Measurements from ENCODE around the gene SFXN2. TPM values are rescaled to one million over a fixed set of nuclear protein-coding genes. Genes with fewer than 3 reads are reported as not detected.
"Not testable (repeated sequence)": the region's sequence is repeated elsewhere in the genome, so short reads cannot be mapped to it uniquely, and the experiment has no call there.

SFXN2 gene
- total RNA-seq, 1 experiment from 2014 or later, result 10.2 TPM

DNA sequence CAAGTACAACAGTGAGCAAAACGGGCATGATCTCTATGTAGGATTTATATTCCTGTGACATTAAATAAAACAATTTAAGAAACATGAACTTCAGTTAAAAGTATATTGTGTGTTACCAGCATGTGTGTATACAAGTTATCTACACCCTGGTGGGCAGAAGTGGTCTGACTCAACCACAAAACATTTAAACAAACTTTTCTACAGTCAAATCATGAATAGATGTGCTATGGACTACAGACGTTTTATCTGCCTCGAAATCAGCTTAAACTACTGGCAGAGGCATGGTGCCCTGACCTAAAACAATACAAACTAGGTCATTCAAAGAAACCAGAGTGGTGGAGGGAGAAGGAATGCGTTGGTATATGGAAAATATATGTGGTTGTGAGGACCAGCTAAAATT is 3.8 kb upstream of the SFXN2 start:
- no peaks in the 10 kb centered on the region for H3K27me3 ChIP-seq (ENCODE audit: low read length)
- H3K4me3 ChIP-seq (ENCODE audit: low read length), result peak overlapping the region; percentile 48
- H3K9me3 ChIP-seq (ENCODE audit: low read length), result no peaks in the 10 kb centered on the region
- peaks cover 71% of the 10 kb centered on the region for H3K4me1 ChIP-seq (ENCODE audit: low read length)
- peaks cover 79% of the 10 kb centered on the region for H3K79me2 ChIP-seq (ENCODE audit: low read length)
- peak overlapping the region; percentile 90 for H3K4me2 ChIP-seq (ENCODE audit: low read depth, low read length, poor library complexity, severe bottlenecking)
- peak; percentile 65 for DNase-seq
- H3K27ac ChIP-seq (ENCODE audit: low read length), result peak overlapping the region; percentile 98
- H3K9me2 ChIP-seq (replicated peaks; ENCODE audit: insufficient read depth, low read length), result no peaks in the 10 kb centered on the region
- H2AFZ ChIP-seq (ENCODE audit: low read length), result peak overlapping the region; percentile 7; the same call in 1 of the 2 replicates
- H3K36me3 ChIP-seq (ENCODE audit: insufficient read depth, low read length), result no peaks in the 10 kb centered on the region
- peak overlapping the region; percentile 66 for H3K9ac ChIP-seq (ENCODE audit: low read length)
- no peaks in the 10 kb centered on the region for H4K20me1 ChIP-seq (ENCODE audit: insufficient read depth, low read depth, low read length)

DNA sequence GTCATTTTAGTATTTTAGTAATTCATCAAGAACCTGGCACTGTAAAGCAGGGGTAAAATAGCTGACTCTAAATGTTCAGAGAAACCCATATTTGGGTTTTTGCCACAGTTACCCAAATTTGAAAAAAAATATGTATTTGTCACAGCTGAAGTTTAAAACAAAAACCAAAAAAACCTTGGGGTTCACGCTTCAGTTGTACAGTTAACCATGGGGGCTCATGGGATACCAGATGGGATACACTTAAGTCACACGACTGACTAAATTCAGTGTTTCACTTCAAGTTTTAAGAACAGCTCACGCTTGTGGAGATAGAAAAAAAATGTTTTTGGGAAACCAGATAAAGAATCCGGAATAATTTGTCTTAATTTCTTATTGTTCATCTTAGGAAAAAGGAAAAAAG is 2.3 kb upstream of the SFXN2 start:
- H3K79me2 ChIP-seq (ENCODE audit: low read length), result peaks cover 79% of the 10 kb centered on the region
- H3K27ac ChIP-seq (ENCODE audit: low read length), result peak overlapping the region; percentile 98
- peak; percentile 84 for DNase-seq
- H3K4me2 ChIP-seq (ENCODE audit: low read depth, low read length, poor library complexity, severe bottlenecking), result peak overlapping the region; percentile 90
- peak overlapping the region; percentile 98 for H3K4me3 ChIP-seq (ENCODE audit: low read length)
- no peaks in the 10 kb centered on the region for H4K20me1 ChIP-seq (ENCODE audit: insufficient read depth, low read depth, low read length)
- peaks cover 4% of the 10 kb centered on the region; the same call in 1 of the 2 replicates for H3K36me3 ChIP-seq (ENCODE audit: insufficient read depth, low read length)
- no peaks in the 10 kb centered on the region for H3K27me3 ChIP-seq (ENCODE audit: low read length)
- no peaks in the 10 kb centered on the region for H3K9me2 ChIP-seq (replicated peaks; ENCODE audit: insufficient read depth, low read length)
- H3K9ac ChIP-seq (ENCODE audit: low read length), result peak overlapping the region; percentile 89
- peaks cover 68% of the 10 kb centered on the region for H3K4me1 ChIP-seq (ENCODE audit: low read length)
- H3K9me3 ChIP-seq (ENCODE audit: low read length), result no peaks in the 10 kb centered on the region
- 0 out of 2 replicates have a peak overlapping the region, but pooled peaks have one; percentile 13 for H2AFZ ChIP-seq (ENCODE audit: low read length)

DNA sequence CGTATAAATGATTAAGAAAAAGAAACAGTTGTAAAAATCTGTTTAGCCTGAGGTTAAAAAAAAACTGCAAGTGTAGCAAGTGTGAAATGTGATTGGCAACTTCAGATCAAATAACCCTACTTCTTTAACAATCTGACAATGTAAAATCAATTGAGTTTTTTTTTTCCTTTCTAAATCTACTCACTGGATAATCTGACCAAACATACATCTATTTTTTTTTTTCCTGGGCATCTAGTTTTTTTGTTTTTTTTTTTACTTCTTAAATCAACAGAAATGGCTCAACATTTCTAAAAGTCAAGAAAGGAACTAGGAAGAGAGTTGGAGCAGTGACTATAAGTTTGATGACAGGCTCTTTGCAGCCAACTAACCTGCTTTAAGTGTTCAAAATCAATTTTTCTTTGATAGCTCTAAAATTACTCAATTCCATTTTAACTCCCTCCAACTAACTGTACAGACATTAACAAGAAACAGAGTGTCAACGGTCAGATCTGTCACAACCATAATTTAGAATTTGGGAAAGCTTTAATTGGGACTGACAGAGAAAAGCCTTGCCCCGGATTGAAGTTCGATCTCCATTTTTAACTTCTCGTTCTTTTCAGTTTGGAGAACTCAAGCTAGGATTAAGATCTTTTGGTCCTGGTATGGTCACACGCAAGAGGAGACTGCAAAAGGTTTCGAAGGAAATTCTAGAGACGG is 1.4 kb upstream of the SFXN2 start:
- no peaks in the 10 kb centered on the region for H3K9me2 ChIP-seq (replicated peaks; ENCODE audit: insufficient read depth, low read length)
- peak overlapping the region; percentile 98 for H3K27ac ChIP-seq (ENCODE audit: low read length)
- H3K9me3 ChIP-seq (ENCODE audit: low read length), result no peaks in the 10 kb centered on the region
- H3K4me3 ChIP-seq (ENCODE audit: low read length), result peak overlapping the region; percentile 98
- DNase-seq, result peak; percentile 68
- peaks cover 68% of the 10 kb centered on the region for H3K4me1 ChIP-seq (ENCODE audit: low read length)
- peaks cover 10% of the 10 kb centered on the region for H3K36me3 ChIP-seq (ENCODE audit: insufficient read depth, low read length)
- H2AFZ ChIP-seq (ENCODE audit: low read length), result no peak overlapping the region
- peak overlapping the region; percentile 90 for H3K4me2 ChIP-seq (ENCODE audit: low read depth, low read length, poor library complexity, severe bottlenecking)
- H4K20me1 ChIP-seq (ENCODE audit: insufficient read depth, low read depth, low read length), result no peaks in the 10 kb centered on the region
- peak overlapping the region; percentile 89 for H3K9ac ChIP-seq (ENCODE audit: low read length)
- no peaks in the 10 kb centered on the region for H3K27me3 ChIP-seq (ENCODE audit: low read length)
- peaks cover 79% of the 10 kb centered on the region for H3K79me2 ChIP-seq (ENCODE audit: low read length)

DNA sequence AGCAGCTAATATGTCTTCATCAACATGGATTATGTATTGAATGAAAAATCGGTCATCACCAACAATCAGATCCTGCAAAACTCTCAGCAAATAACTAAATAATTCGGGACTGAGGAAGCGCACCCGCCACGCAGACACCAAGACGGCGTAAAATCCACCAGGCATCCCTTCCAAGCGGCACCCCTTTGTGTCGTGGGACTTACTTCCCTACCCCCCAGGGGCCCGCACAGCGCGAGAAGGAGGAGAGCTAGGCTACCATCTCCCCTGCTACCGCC is 960 bp upstream of the SFXN2 start:
- peaks cover 69% of the 10 kb centered on the region for H3K4me1 ChIP-seq (ENCODE audit: low read length)
- H3K27ac ChIP-seq (ENCODE audit: low read length), result peak overlapping the region; percentile 98
- H3K9me2 ChIP-seq (replicated peaks; ENCODE audit: insufficient read depth, low read length), result no peaks in the 10 kb centered on the region
- no peaks in the 10 kb centered on the region for H4K20me1 ChIP-seq (ENCODE audit: insufficient read depth, low read depth, low read length)
- H2AFZ ChIP-seq (ENCODE audit: low read length), result no peak overlapping the region
- H3K79me2 ChIP-seq (ENCODE audit: low read length), result peaks cover 79% of the 10 kb centered on the region
- H3K27me3 ChIP-seq (ENCODE audit: low read length), result no peaks in the 10 kb centered on the region
- no peaks in the 10 kb centered on the region for H3K9me3 ChIP-seq (ENCODE audit: low read length)
- peak overlapping the region; percentile 98 for H3K4me3 ChIP-seq (ENCODE audit: low read length)
- peak overlapping the region; percentile 89 for H3K9ac ChIP-seq (ENCODE audit: low read length)
- DNase-seq, result no peak
- H3K36me3 ChIP-seq (ENCODE audit: insufficient read depth, low read length), result peaks cover 15% of the 10 kb centered on the region
- peak overlapping the region; percentile 90 for H3K4me2 ChIP-seq (ENCODE audit: low read depth, low read length, poor library complexity, severe bottlenecking)

DNA sequence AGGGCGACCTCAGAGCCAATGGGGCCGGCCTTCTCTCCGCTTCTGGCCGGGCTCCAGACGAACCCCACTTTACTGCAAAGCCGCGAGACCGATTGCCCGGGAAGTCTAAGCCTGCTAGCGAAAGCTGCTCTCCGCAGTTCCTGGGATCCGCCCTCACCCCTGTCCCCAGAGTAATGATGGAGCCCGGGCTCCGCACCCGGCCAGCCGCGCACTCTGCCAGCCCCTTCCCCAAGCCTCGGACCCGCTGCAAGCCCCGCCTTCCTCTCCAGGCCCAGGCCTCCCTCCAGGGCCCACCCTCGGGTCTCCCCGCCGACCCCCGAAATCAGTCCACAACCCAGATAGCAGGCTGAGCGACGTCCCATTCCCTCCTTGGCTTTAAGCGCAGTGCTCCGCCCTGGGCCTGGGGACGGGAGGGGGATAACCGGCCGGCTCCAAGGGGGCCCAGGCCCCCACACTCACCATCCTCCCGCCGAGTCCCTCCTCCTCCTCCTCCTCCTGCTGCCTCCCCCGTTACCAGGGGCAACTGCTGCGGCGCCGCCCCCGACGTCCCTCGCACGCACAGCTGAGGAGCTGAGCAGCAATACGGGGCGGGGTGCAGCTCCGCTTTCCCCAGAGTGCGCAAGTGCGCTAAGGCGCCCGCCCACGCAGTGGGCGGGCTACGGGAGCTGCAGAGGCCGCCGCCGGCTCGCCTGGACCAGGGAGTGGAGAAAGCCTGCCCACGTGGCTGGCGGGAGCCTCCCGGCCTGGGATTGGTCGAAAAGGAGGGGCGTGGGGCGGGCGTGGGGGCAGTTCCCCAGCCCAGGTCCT is 419 bp upstream of the SFXN2 start, which contains the start of gene ARL3:
Gene ARL3 (minus strand): TSS at position 584 of the 807 bp plus-strand sequence. CDS start 122 bp downstream, at position 462.
- H3K79me2 ChIP-seq (ENCODE audit: low read length), result peaks cover 80% of the 10 kb centered on the region

GRCh38 chr10:102715880-102716279 is 1.4 kb downstream of the SFXN2 start:
- H3K4me2 ChIP-seq (ENCODE audit: low read depth, low read length, poor library complexity, severe bottlenecking), result peak overlapping the region; percentile 98
- peak overlapping the region; percentile 48; the same call in 1 of the 2 replicates for H3K27ac ChIP-seq (ENCODE audit: low read length)
- peaks cover 80% of the 10 kb centered on the region for H3K79me2 ChIP-seq (ENCODE audit: low read length)
- H2AFZ ChIP-seq (ENCODE audit: low read length), result no peak overlapping the region
- H4K20me1 ChIP-seq (ENCODE audit: insufficient read depth, low read depth, low read length), result no peaks in the 10 kb centered on the region
- DNase-seq, result no peak
- H3K9me3 ChIP-seq (ENCODE audit: low read length), result no peaks in the 10 kb centered on the region
- peaks cover 51% of the 10 kb centered on the region for H3K4me1 ChIP-seq (ENCODE audit: low read length)
- H3K27me3 ChIP-seq (ENCODE audit: low read length), result no peaks in the 10 kb centered on the region
- H3K9ac ChIP-seq (ENCODE audit: low read length), result peak overlapping the region; percentile 93
- peak overlapping the region; percentile 98 for H3K4me3 ChIP-seq (ENCODE audit: low read length)
- peaks cover 22% of the 10 kb centered on the region for H3K36me3 ChIP-seq (ENCODE audit: insufficient read depth, low read length)
- H3K9me2 ChIP-seq (replicated peaks; ENCODE audit: insufficient read depth, low read length), result no peaks in the 10 kb centered on the region

More for the DNA sequence above, 419 bp upstream of the SFXN2 start, which contains the start of gene ARL3:
- Histone ChIP-seq H3K27ac (ENCODE audit: low read length) (peak within 1 kb of the TSS; percentile 98), H3K4me1 (ENCODE audit: low read length) (peaks cover 69% of the 10 kb centered on the region), H3K9me2 (replicated peaks; ENCODE audit: insufficient read depth, low read length) (no peaks in the 10 kb centered on the region), H3K9me3 (ENCODE audit: low read length) (no peaks in the 10 kb centered on the region), H3K27me3 (ENCODE audit: low read length) (no peaks in the 10 kb centered on the region), H3K36me3 (ENCODE audit: insufficient read depth, low read length) (peaks cover 17% of the 10 kb centered on the region), H2AFZ (ENCODE audit: low read length) (peak within 1 kb of the TSS; percentile 55; the same call in 1 of the 2 replicates), H4K20me1 (ENCODE audit: insufficient read depth, low read depth, low read length) (no peaks in the 10 kb centered on the region), H3K4me3 (ENCODE audit: low read length) (peak within 1 kb of the TSS; percentile 98), H3K4me2 (ENCODE audit: low read depth, low read length, poor library complexity, severe bottlenecking) (peak within 1 kb of the TSS; percentile 98), H3K9ac (ENCODE audit: low read length) (peak within 1 kb of the TSS; percentile 93)
- peak; percentile 99 for DNase-seq

- Histone ChIP-seq H3K4me2 (ENCODE audit: low read depth, low read length, poor library complexity, severe bottlenecking) (peak overlapping the region; percentile 98), H3K9ac (ENCODE audit: low read length) (peak overlapping the region; percentile 13; the same call in 1 of the 2 replicates), H3K4me1 (ENCODE audit: low read length) (peaks cover 41% of the 10 kb centered on the region), H3K79me2 (ENCODE audit: low read length) (peaks cover 84% of the 10 kb centered on the region), H3K36me3 (ENCODE audit: insufficient read depth, low read length) (peaks cover 25% of the 10 kb centered on the region)
- not testable (repeated sequence) for H3K27me3 ChIP-seq (ENCODE audit: low read length); H4K20me1 ChIP-seq (ENCODE audit: insufficient read depth, low read depth, low read length); H3K4me3 ChIP-seq (ENCODE audit: low read length); H2AFZ ChIP-seq (ENCODE audit: low read length); H3K9me2 ChIP-seq (replicated peaks; ENCODE audit: insufficient read depth, low read length); H3K9me3 ChIP-seq (ENCODE audit: low read length); H3K27ac ChIP-seq (ENCODE audit: low read length); DNase-seq
These were observed 2.6 kb downstream of the SFXN2 start for GRCh38 chr10:102716900-102717565.
